WTC11 (cell line): ENCODE measurements around the gene RAB11FIP5. TPM values are rescaled to one million over a fixed set of nuclear protein-coding genes. Genes with fewer than 3 reads are reported as not detected.

Experiments used
- ATAC-seq: fragments of 200-7000 bp; cut with Tn5 transposase; 2 replicates; pipeline ENCODE4 v1.10.0; 2021; ENCODE audit warnings: mild to moderate bottlenecking, moderate library complexity
- CTCF ChIA-PET: fragments of 300-600 bp; sonication (Branson Sonifier 250); formaldehyde crosslinking; loops from one replicate; lab custom pipeline; 2021; ENCODE audit warnings: antibody characterized with exemption; lab: Charles Lee
- POLR2A ChIA-PET: fragments of 350-600 bp; sonication (Branson Sonifier 250); formaldehyde crosslinking; loops from one replicate; lab custom pipeline; 2021; ENCODE audit warnings: antibody characterized with exemption; lab: Charles Lee
- DNase-seq: peaks from one replicate; pipeline ENCODE4 v3.0.0; 2021; ENCODE audit warnings: low spot score
- H3K27ac Mint-ChIP-seq: 2 replicates; pipeline ENCODE4 v1.8.0; 2021; ENCODE audit warnings: mixed read lengths
- H3K27me3 Mint-ChIP-seq: 2 replicates; pipeline ENCODE4 v1.8.0; 2021; ENCODE audit warnings: low read depth, mild to moderate bottlenecking, moderate library complexity, mixed read lengths
- H3K36me3 Mint-ChIP-seq: 2 replicates; pipeline ENCODE4 v1.8.0; 2021; ENCODE audit warnings: mixed read lengths
- H3K4me1 Mint-ChIP-seq: 2 replicates; pipeline ENCODE4 v1.8.0; 2022; ENCODE audit warnings: mixed read lengths
- H3K4me3 Mint-ChIP-seq: 2 replicates; pipeline ENCODE4 v1.8.0; 2021; ENCODE audit warnings: mild to moderate bottlenecking, moderate library complexity, mixed read lengths
- H3K9me3 Mint-ChIP-seq: 2 replicates; pipeline ENCODE4 v1.8.0; 2021; ENCODE audit warnings: mixed read lengths
- CBFB ChIP-seq: sonication (generic); formaldehyde crosslinking; IDR thresholded peaks from 2 replicates; pipeline ENCODE4 v1.8.1; 2022; ENCODE audit warnings: mild to moderate bottlenecking, low read depth, missing genetic modification reagents
- CREB1 ChIP-seq: sonication (generic); formaldehyde crosslinking; IDR thresholded peaks from 2 replicates; pipeline ENCODE4 v1.8.0; 2023; ENCODE audit warnings: mild to moderate bottlenecking, missing genetic modification reagents
- CTCF ChIP-seq: fragments of 200-600 bp; IDR thresholded peaks from 2 replicates; pipeline ENCODE4 v1.8.0; 2022; ENCODE audit warnings: antibody characterized with exemption
- E2F5 ChIP-seq: sonication (generic); formaldehyde crosslinking; IDR thresholded peaks from 2 replicates; pipeline ENCODE4 v1.8.1; 2022; ENCODE audit warnings: mild to moderate bottlenecking, moderate library complexity, missing genetic modification reagents
- ELF4 ChIP-seq: sonication (generic); formaldehyde crosslinking; IDR thresholded peaks from 2 replicates; pipeline ENCODE4 v1.8.1; 2022; ENCODE audit warnings: low read depth, mild to moderate bottlenecking, moderate library complexity, missing genetic modification reagents
- ESRRA ChIP-seq: sonication (generic); formaldehyde crosslinking; IDR thresholded peaks from 2 replicates; pipeline ENCODE4 v1.8.1; 2022; ENCODE audit warnings: mild to moderate bottlenecking, missing genetic modification reagents, borderline replicate concordance
- GABPB1 ChIP-seq: sonication (generic); formaldehyde crosslinking; IDR thresholded peaks from 2 replicates; pipeline ENCODE4 v1.8.1; 2023; ENCODE audit warnings: mild to moderate bottlenecking, missing genetic modification reagents
- MXD4 ChIP-seq: fragments of 250-450 bp; sonication (Bioruptor Pico); IDR thresholded peaks from 2 replicates; pipeline ENCODE4 v1.8.0; 2021; ENCODE audit warnings: mild to moderate bottlenecking, moderate library complexity, borderline replicate concordance
- NR2C2 ChIP-seq: sonication (generic); formaldehyde crosslinking; IDR thresholded peaks from 2 replicates; pipeline ENCODE4 v1.8.0; 2022; ENCODE audit warnings: mild to moderate bottlenecking, missing genetic modification reagents
- OVOL2 ChIP-seq: fragments of 250-450 bp; sonication (Bioruptor Pico); IDR thresholded peaks from 2 replicates; pipeline ENCODE4 v1.9.0; 2021; ENCODE audit warnings: mild to moderate bottlenecking, borderline replicate concordance
- PRRX2 ChIP-seq: fragments of 250-450 bp; sonication (Bioruptor Pico); IDR thresholded peaks from 2 replicates; pipeline ENCODE4 v1.8.0; 2021; ENCODE audit warnings: mild to moderate bottlenecking
- SMAD3 ChIP-seq: sonication (generic); formaldehyde crosslinking; IDR thresholded peaks from 2 replicates; pipeline ENCODE4 v1.8.0; 2022; ENCODE audit warnings: missing genetic modification reagents, mild to moderate bottlenecking, borderline replicate concordance
- SP1 ChIP-seq: sonication (generic); formaldehyde crosslinking; conservative IDR thresholded peaks from 2 replicates; pipeline ENCODE4 v1.8.1; 2022; ENCODE audit warnings: missing genetic modification reagents
- TEAD4 ChIP-seq: sonication (generic); formaldehyde crosslinking; IDR thresholded peaks from 2 replicates; pipeline ENCODE4 v1.8.0; 2022; ENCODE audit warnings: mild to moderate bottlenecking, missing genetic modification reagents
- ZNF416 ChIP-seq: fragments of 250-450 bp; sonication (Bioruptor Pico); IDR thresholded peaks from 2 replicates; pipeline ENCODE4 v1.9.0; 2021; ENCODE audit warnings: mild to moderate bottlenecking, inconsistent platforms
- ZNF423 ChIP-seq: fragments of 250-450 bp; sonication (Bioruptor Pico); IDR thresholded peaks from 2 replicates; pipeline ENCODE4 v2.1.2; 2022; ENCODE audit warnings: mild to moderate bottlenecking, moderate library complexity
- ZNF425 ChIP-seq: fragments of 250-450 bp; sonication (Bioruptor Pico); conservative IDR thresholded peaks from 2 replicates; pipeline ENCODE4 v1.9.0; 2021; ENCODE audit warnings: mild to moderate bottlenecking
- total RNA-seq: library from RNA; stranded (reverse); gene quantifications from 3 replicates; pipeline ENCODE4 v1.2.3, GENCODE V29; 2021
- TF ChIP-seq, protein P1 (sequence below): sonication (generic); formaldehyde crosslinking; IDR thresholded peaks from 2 replicates; pipeline ENCODE4 v1.8.1; 2023; ENCODE audit warnings: mild to moderate bottlenecking, moderate library complexity, missing genetic modification reagents

RAB11FIP5 gene
- total RNA-seq, 1 experiment from 2014 or later: 16.0 TPM

- TF ChIP-seq CREB1 (CRISPR knock-in tag) (no peak), SMAD3 (CRISPR knock-in tag) (no peak)
Observed at GRCh38 chr2:73088703-73089102, 24.0 kb downstream of the RAB11FIP5 start (continued).

DNA sequence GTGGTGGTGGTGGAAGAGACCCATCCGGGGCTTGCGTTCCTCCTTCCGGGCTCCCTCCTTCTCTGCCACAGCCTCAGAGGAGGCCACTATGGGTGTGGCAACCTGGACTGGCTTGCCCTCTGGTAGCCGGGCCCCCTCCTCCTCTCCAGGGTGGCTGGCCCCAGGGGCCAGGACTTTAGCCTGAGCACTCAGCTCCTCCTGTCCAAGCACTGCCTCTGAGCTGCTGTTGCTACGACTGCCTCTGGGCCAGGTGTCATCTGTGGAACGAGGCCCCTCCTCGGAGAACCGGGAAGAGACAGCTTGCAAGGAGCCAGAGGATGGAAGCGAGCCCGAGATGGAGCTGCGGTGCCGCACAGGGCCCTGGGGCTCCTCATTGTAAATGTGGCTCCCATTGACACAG, 24.5 kb downstream of the RAB11FIP5 start:
- H3K27ac Mint-ChIP-seq: no peak overlapping the region
- peaks cover 3% of the 10 kb centered on the region; the same call in 1 of the 2 replicates for H3K36me3 Mint-ChIP-seq
- H3K9me3 Mint-ChIP-seq: no peaks in the 10 kb centered on the region
- no peak for TF ChIP-seq TEAD4 (CRISPR knock-in tag)
- no peak for TF ChIP-seq E2F5 (CRISPR knock-in tag)
- TF ChIP-seq SP1 (CRISPR knock-in tag): no peak
- no peak for TF ChIP-seq ZNF425 (CRISPR knock-in tag)
- no peak for TF ChIP-seq NR2C2
- TF ChIP-seq CBFB (CRISPR knock-in tag): no peak
- TF ChIP-seq OVOL2 (CRISPR knock-in tag): no peak
- TF ChIP-seq ZNF423: no peak
- TF ChIP-seq MXD4 (CRISPR knock-in tag): no peak
- TF ChIP-seq, protein P1, sequence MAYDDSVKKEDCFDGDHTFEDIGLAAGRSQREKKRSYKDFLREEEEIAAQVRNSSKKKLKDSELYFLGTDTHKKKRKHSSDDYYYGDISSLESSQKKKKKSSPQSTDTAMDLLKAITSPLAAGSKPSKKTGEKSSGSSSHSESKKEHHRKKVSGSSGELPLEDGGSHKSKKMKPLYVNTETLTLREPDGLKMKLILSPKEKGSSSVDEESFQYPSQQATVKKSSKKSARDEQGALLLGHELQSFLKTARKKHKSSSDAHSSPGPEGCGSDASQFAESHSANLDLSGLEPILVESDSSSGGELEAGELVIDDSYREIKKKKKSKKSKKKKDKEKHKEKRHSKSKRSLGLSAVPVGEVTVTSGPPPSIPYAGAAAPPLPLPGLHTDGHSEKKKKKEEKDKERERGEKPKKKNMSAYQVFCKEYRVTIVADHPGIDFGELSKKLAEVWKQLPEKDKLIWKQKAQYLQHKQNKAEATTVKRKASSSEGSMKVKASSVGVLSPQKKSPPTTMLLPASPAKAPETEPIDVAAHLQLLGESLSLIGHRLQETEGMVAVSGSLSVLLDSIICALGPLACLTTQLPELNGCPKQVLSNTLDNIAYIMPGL: no peak
- TF ChIP-seq ESRRA (CRISPR knock-in tag): no peak
- no peak for TF ChIP-seq ELF4 (CRISPR knock-in tag)
- no peaks in the 10 kb centered on the region for H3K27me3 Mint-ChIP-seq
- H3K4me3 Mint-ChIP-seq: no peak overlapping the region
- DNase-seq (no peak), ATAC-seq (no peak)
- H3K4me1 Mint-ChIP-seq: peaks cover 7% of the 10 kb centered on the region; the same call in 1 of the 2 replicates
- ChIA-PET POLR2A (no interaction called here), CTCF (interaction anchor here (0.7 to 1.4 kb wide), 5 partner anchors 63 to 195 kb away, joined by 3 to 9 read pairs (median 4); no protein-coding TSS in a partner anchor)

DNA sequence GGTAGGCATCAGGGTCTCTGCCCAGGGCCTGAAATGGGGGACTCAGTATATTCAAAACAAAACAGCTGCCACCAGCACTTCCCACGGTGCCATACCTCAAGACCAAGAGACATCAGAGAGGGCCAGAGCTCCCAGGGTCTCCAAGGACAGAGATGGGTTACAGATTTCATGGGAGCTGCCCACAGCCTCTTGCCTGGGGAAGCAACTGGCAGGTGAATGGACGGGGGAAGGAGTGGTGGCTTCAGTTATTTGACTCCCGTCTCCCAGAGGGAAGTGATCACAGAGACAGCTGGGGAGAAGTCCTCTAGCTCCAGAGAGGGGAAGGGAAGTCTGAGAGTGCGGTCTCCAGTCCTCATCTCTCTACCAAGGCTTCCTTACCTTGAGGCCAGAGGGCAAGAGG, 25.4 kb downstream of the RAB11FIP5 start:
- CTCF ChIA-PET: interaction anchor here (1.2 to 7.7 kb wide), 4 partner anchors 24 to 114 kb away, joined by 3 to 113 read pairs (median 64); partner anchors contain the start of gene RAB11FIP5
- no peak overlapping the region for H3K27ac Mint-ChIP-seq
- POLR2A ChIA-PET: no interaction called here
- DNase-seq: no peak
- H3K4me3 Mint-ChIP-seq: no peak overlapping the region
- no peaks in the 10 kb centered on the region for H3K27me3 Mint-ChIP-seq
- peaks cover 3% of the 10 kb centered on the region; the same call in 1 of the 2 replicates for H3K36me3 Mint-ChIP-seq
- no peaks in the 10 kb centered on the region for H3K9me3 Mint-ChIP-seq
- peaks cover 7% of the 10 kb centered on the region; the same call in 1 of the 2 replicates for H3K4me1 Mint-ChIP-seq
- ATAC-seq: no peak
- no peak for TF ChIP-seq ZNF416 (CRISPR knock-in tag)

- ATAC-seq (peak; percentile 80), DNase-seq (peak; percentile 95)
- no peaks in the 10 kb centered on the region for H3K27me3 Mint-ChIP-seq
- ChIA-PET CTCF (interaction anchor here (0.6 to 7.7 kb wide), 32 partner anchors 9 to 198 kb away, joined by 3 to 113 read pairs (median 5); partner anchors contain the start of genes RAB11FIP5, SFXN5, SMYD5 and SPR), POLR2A (interaction anchor here (1.0 to 2.3 kb wide), 2 partner anchors 14 to 71 kb away, joined by 5 to 6 read pairs; partner anchors contain the start of gene SFXN5)
- no peak overlapping the region for H3K4me3 Mint-ChIP-seq
- TF ChIP-seq CTCF (peak; percentile 81), GABPB1 (CRISPR knock-in tag) (0 out of 2 replicates have a peak, but pooled peaks have one; percentile 11), PRRX2 (no peak)
- peaks cover 3% of the 10 kb centered on the region; the same call in 1 of the 2 replicates for H3K36me3 Mint-ChIP-seq
- peaks cover 18% of the 10 kb centered on the region for H3K4me1 Mint-ChIP-seq
- no peak overlapping the region for H3K27ac Mint-ChIP-seq
- H3K9me3 Mint-ChIP-seq: no peaks in the 10 kb centered on the region
Observed at GRCh38 chr2:73085691-73086090, 27.1 kb downstream of the RAB11FIP5 start.
